LNCaP clone FGC (cell line): ENCODE measurements around the gene CLDN11.
A peak's percentile ranks its signal among the peaks of the same experiment; 100 is the strongest.

Source experiments
- DNase-seq: peaks from one replicate; pipeline ENCODE4 v3.0.0-alpha.2; 2011; ENCODE audit warnings: low read depth
- H3K4me3 ChIP-seq: 2 replicates; pipeline ENCODE4 v1.5.1; 2011; ENCODE audit warnings: mild to moderate bottlenecking, low read depth, low read length, control low read depth
- TF ChIP-seq, protein P1 (sequence below): IDR thresholded peaks from 2 replicates; pipeline ENCODE4 v1.5.1; 2012; ENCODE audit warnings: mild to moderate bottlenecking; ENCODE audit not compliant: control insufficient read depth, insufficient read depth; ENCODE audit errors: extremely low read depth

CLDN11 gene

DNA sequence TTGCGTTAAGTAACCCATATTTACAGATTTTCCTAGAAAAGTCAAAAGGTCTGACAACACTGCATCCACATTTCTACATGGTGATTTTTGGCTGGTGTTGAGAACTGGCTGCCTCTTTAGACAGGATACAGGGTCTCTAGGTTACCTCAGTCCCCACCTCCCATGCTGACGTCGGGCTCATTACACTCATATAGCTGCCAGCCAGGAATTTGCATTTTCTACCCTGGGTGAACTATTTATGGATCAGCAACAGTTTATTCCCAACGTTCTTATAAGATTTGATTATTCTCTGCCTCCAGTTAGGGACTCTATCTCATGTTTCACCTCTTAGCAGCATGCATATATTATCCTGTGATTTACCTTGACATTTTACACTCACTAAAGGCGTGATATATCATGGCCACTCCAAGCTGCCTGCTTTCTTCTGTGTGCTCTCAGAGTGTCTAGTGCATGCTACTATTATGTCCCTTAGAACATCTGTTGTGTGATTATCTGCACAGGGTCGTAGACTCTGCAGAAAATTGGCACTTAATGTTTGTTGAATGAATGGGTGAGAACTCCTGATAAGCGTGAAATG, 49.0 kb downstream of the CLDN11 start:
- no peak overlapping the region for H3K4me3 ChIP-seq
- TF ChIP-seq, protein P1, sequence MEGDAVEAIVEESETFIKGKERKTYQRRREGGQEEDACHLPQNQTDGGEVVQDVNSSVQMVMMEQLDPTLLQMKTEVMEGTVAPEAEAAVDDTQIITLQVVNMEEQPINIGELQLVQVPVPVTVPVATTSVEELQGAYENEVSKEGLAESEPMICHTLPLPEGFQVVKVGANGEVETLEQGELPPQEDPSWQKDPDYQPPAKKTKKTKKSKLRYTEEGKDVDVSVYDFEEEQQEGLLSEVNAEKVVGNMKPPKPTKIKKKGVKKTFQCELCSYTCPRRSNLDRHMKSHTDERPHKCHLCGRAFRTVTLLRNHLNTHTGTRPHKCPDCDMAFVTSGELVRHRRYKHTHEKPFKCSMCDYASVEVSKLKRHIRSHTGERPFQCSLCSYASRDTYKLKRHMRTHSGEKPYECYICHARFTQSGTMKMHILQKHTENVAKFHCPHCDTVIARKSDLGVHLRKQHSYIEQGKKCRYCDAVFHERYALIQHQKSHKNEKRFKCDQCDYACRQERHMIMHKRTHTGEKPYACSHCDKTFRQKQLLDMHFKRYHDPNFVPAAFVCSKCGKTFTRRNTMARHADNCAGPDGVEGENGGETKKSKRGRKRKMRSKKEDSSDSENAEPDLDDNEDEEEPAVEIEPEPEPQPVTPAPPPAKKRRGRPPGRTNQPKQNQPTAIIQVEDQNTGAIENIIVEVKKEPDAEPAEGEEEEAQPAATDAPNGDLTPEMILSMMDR: no peak
- no peak for DNase-seq

DNA sequence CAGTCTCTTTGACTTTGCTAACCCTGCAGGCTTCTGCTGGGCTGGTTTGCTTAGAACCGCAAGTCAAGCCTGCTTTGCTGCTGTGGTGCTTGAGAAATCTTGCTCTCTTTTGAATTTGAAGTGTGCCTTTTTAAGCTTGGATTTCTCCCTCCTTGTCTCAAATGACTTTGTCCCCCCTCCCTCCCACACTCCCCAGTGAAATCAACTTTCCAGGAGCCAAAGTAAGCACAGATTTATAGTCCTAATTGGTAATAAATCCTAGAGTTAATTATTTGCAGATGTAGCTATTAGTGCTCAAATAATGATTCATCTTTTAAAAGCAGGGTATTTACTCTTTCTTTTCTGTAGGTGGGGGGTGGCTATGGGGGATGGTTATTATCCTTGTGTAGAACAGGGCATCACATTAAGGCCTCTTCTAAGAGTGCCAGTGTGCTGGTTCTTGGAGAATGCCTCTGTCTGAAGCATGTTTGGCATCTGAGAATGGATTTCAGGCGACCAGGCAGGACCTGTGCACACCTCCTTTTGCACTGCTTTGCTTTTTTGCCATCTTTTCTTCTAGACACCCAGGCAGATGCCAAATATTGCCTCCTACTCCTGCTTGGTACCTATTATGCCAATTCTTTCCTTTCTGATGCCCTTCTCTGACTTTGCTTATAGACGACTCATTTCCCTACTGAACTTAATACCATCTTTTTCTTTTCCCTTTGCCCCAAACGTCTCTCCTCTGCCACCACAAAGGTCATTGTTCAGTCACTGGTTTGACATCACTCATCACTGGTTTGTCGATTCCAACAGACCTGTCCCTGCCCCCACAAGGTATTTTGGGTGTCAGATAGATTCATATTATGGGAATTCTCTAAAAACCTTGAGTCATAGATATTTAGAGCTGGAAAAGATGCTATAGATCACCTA, 50.7 kb downstream of the CLDN11 start:
- H3K4me3 ChIP-seq: no peak overlapping the region
- peak; percentile 14 for DNase-seq
- TF ChIP-seq, protein P1: no peak

DNA sequence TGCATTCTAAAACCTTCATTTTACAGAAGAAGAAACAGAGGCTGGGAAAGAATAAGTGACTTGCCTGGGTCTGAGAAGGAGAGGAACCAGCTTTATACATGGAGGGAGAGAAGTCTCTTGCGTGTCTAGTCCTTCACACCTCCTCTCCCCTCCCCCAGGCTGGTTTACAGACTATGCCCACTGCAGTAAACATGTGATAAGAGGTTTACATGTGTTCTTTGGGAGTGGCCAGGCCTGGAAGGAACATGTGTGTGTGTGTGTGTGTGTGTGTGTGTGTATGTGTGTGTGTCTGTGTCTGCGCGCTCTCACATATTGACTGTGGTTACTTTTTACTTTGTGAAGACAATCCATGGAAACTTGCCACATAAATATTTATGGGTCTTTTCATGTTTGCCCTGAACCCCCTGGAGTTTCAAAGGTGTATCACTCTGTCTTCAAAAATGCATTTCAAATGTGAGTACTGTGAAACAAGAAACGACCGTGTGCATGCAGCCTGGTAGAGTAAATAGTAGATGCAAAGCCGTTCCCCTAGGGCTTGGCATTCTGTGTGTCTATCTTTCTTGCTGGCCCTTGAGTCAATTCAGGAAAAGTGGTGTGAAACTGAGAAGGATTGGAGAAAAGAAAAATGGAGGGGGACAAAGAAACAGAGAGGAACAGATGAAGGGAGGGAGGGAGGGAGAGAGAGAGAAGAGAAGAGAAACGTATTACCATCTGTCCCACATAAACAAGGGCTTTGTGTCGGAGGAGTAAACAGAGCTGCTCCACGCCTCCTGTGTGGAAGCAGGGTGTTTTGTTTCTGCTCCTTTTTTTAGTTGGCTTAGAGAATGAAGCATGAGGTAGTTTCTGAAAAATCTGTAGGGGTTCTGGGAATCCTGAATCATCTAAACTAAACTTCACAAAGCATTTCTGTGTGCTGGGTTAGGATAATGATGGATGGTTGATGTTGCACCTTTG, 51.7 kb downstream of the CLDN11 start:
- no peak overlapping the region for H3K4me3 ChIP-seq
- no peak for DNase-seq
- TF ChIP-seq, protein P1: no peak

DNA sequence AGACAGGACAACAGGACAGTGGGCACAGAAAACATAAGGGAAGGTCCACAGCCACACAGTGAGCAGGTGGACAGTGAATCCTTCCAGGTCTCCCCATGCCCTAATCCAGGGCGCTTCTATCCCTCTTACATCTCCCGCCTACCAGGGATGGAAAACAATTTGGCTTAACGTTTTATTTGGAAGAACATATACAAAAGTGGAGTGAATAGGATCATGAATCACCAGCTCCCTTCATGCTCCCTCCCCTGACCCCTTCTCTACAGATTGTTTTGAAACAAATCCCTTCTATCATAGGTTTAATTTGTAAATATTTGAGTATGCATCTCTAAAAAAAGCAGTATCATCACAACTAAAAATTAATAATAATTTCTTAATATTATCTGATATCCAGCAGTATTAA, 52.5 kb downstream of the CLDN11 start:
- TF ChIP-seq, protein P1: no peak
- DNase-seq: no peak

DNA sequence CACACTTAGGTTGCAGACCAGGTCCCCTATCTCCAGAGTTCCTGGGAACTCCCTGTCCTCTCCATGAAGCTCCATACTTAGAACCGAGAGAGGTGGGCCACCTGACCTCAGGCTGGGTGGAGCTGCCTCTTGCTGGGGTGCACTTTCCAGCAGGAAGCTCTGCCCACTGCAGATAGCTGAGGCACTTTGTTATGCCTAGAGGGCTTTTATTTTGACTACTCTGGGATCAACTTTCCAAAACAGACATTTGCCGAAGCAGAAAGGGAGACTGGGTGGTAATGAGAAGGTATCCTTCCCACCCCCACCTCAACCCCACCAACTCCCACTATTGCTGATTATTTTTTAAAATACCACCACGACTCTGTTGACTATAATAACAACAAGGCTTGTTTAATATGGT, 54.7 kb downstream of the CLDN11 start:
- no peak for DNase-seq

More for the DNA sequence above, 52.5 kb downstream of the CLDN11 start:
- no peak overlapping the region for H3K4me3 ChIP-seq

DNA sequence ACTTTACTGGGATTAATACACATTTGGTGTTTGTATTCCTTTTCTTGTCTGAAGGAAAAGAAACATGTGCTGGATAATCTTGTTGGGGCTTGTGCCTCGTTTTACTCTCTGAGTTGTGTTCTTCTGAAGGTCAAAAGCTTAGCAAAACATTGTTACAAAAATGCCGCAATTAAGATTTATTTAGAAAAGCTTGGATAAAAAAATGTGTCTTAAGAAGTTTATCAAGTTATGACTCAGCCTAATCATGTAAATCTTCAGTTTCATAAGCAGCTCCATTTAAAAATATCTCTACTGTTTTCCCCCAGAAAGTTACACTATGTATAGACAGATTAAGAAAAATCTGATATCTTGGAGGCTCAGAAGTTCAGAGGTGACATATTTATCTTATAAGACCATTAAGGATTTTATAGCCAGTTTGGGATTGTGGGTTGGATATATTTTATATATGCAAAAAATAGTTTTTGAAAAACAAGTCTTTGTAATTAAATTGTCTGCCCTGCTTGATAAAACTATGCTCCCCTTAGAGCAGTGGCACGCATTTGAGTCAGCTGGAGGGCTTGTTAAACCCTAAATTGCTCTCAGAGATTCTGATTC, 56.5 kb downstream of the CLDN11 start:
- TF ChIP-seq, protein P1: no peak
- no peak for DNase-seq
- no peak overlapping the region for H3K4me3 ChIP-seq

More for the DNA sequence above, 54.7 kb downstream of the CLDN11 start:
- TF ChIP-seq, protein P1: no peak
- H3K4me3 ChIP-seq: no peak overlapping the region
